H1 (cell line): ENCODE results near the gene ADD3. TPM values are rescaled to one million over a fixed set of nuclear protein-coding genes. Genes with fewer than 3 reads are reported as not detected.

Experiments
- CTCF ChIA-PET: fragments of 300-600 bp; sonication (Branson Sonifier 250); formaldehyde crosslinking; loops from one replicate; lab custom pipeline; 2021; ENCODE audit not compliant: partially characterized antibody; lab: Charles Lee
- POLR2A ChIA-PET: fragments of 300-600 bp; sonication (Branson Sonifier 250); formaldehyde crosslinking; loops from one replicate; lab custom pipeline; 2021; ENCODE audit warnings: inconsistent platforms; ENCODE audit not compliant: partially characterized antibody; lab: Charles Lee
- DNase-seq, 2 experiments: peaks; one replicate each; pipeline versions ENCODE4 v3.0.0 to v3.0.0-alpha.2; 2010 to 2022; ENCODE audit warnings: low spot score in 2 of 2, low read depth in 1 of 2, mixed read lengths in 1 of 2
- FAIRE-seq: peaks from 2 replicates; lab custom pipeline; 2011; peaks lifted over from hg19 to GRCh38; lab: Jason Lieb, UNC
- H2AFZ ChIP-seq: 2 replicates; pipeline ENCODE4 v1.8.1; 2012; ENCODE audit warnings: low read length, inconsistent platforms
- H2AK5ac ChIP-seq: 2 replicates; pipeline ENCODE4 v1.6.1; 2013; ENCODE audit warnings: low read depth, low read length
- H2BK120ac ChIP-seq: replicated peaks from 2 replicates; pipeline ENCODE3; 2013; ENCODE audit warnings: low read depth, low read length, inconsistent platforms
- H2BK12ac ChIP-seq: 2 replicates; pipeline ENCODE4 v1.6.1; 2013; ENCODE audit warnings: low read depth, low read length
- H2BK15ac ChIP-seq: 2 replicates; pipeline ENCODE4 v1.6.1; 2013; ENCODE audit warnings: low read length
- H2BK20ac ChIP-seq: 2 replicates; pipeline ENCODE4 v1.6.1; 2013; ENCODE audit warnings: low read length
- H2BK5ac ChIP-seq: 2 replicates; pipeline ENCODE4 v1.6.1; 2013; ENCODE audit warnings: low read depth, low read length
- H3K14ac ChIP-seq: 2 replicates; pipeline ENCODE4 v1.6.1; 2013; ENCODE audit warnings: inconsistent platforms; ENCODE audit not compliant: insufficient read length
- H3K18ac ChIP-seq: 2 replicates; pipeline ENCODE4 v1.6.1; 2013; ENCODE audit warnings: low read length; ENCODE audit errors: extremely low read depth
- H3K23ac ChIP-seq: 2 replicates; pipeline ENCODE4 v1.6.1; 2013; ENCODE audit warnings: inconsistent platforms; ENCODE audit not compliant: insufficient read length
- H3K23me2 ChIP-seq: 2 replicates; pipeline ENCODE4 v1.6.1; 2013; ENCODE audit warnings: low read depth, low read length
- H3K27ac ChIP-seq: 2 replicates; pipeline ENCODE4 v1.6.1; 2011; ENCODE audit warnings: low read depth, low read length, inconsistent platforms
- H3K27me3 ChIP-seq, 4 experiments: replicated peaks in 1 of 4; 1 replicate in 1 of 4; 2 replicates in 3 of 4; pipeline versions ENCODE4 v1.6.1 to v1.8.1; 2011 to 2013; ENCODE audit warnings: low read length in 3 of 4, mild to moderate bottlenecking in 3 of 4, inconsistent platforms in 2 of 4, mixed read lengths in 2 of 4, moderate library complexity in 1 of 4; ENCODE audit not compliant: control insufficient read depth in 3 of 4, insufficient read depth in 3 of 4; ENCODE audit errors: extremely low read depth in 1 of 4
- H3K36me3 ChIP-seq, 4 experiments: 2 replicates each; pipeline versions ENCODE4 v1.6.1 to v1.8.1; 2011 to 2013; ENCODE audit warnings: mild to moderate bottlenecking in 4 of 4, low read length in 3 of 4, moderate library complexity in 2 of 4, control low read depth in 1 of 4, inconsistent platforms in 1 of 4; ENCODE audit not compliant: insufficient read depth in 4 of 4, control insufficient read depth in 2 of 4
- H3K4ac ChIP-seq: replicated peaks from 2 replicates; pipeline ENCODE3; 2013; ENCODE audit warnings: low read length, low read depth, mixed read lengths, inconsistent platforms; ENCODE audit not compliant: insufficient read length
- H3K4me1 ChIP-seq, 4 experiments: replicated peaks in 1 of 4; 1 replicate in 1 of 4; 2 replicates in 3 of 4; pipeline versions ENCODE4 v1.6.1 to v1.8.1; 2011 to 2013; ENCODE audit warnings: low read length in 3 of 4, inconsistent platforms in 2 of 4, mixed read lengths in 1 of 4; ENCODE audit not compliant: insufficient read depth in 4 of 4, control insufficient read depth in 3 of 4
- H3K4me2 ChIP-seq, 2 experiments: 2 replicates each; pipeline versions ENCODE4 v1.6.1 to v1.8.1; 2011 to 2013; ENCODE audit warnings: low read depth in 2 of 2, low read length in 2 of 2, control low read depth in 1 of 2, inconsistent platforms in 1 of 2, mild to moderate bottlenecking in 1 of 2; ENCODE audit not compliant: insufficient read depth in 1 of 2
- H3K4me3 ChIP-seq, 4 experiments: fragments of 200-600, 300-600 bp in 1 of 4; sonication (generic), shearing (Covaris generic), sonication (Bioruptor Twin) in 1 of 4; 2 replicates each; pipeline versions ENCODE4 v1.5.1 to v1.8.1; 2011 to 2016; ENCODE audit warnings: low read length in 4 of 4, low read depth in 3 of 4, control low read depth in 2 of 4, inconsistent platforms in 2 of 4, mild to moderate bottlenecking in 2 of 4, mixed read lengths in 1 of 4, moderate library complexity in 1 of 4; ENCODE audit not compliant: insufficient read depth in 2 of 4; ENCODE audit errors: extremely low read depth in 1 of 4
- H3K56ac ChIP-seq: replicated peaks from 2 replicates; pipeline ENCODE3; 2013; ENCODE audit warnings: low read depth, mild to moderate bottlenecking, mixed read lengths, low read length, inconsistent platforms; ENCODE audit not compliant: insufficient read length
- H3K79me1 ChIP-seq: 2 replicates; pipeline ENCODE4 v1.6.1; 2013; ENCODE audit warnings: low read depth, low read length, control low read depth
- H3K79me2 ChIP-seq, 2 experiments: 2 replicates each; pipeline versions ENCODE4 v1.6.1 to v1.8.1; 2012 to 2013; ENCODE audit warnings: low read length in 2 of 2, mild to moderate bottlenecking in 2 of 2, inconsistent platforms in 1 of 2; ENCODE audit not compliant: insufficient read depth in 2 of 2, control insufficient read depth in 1 of 2
- H3K9ac ChIP-seq, 4 experiments: replicated peaks in 1 of 4; 1 replicate in 1 of 4; 2 replicates in 3 of 4; pipeline versions ENCODE4 v1.6.1 to v1.8.1; 2011 to 2013; ENCODE audit warnings: low read depth in 3 of 4, low read length in 3 of 4, control low read depth in 2 of 4, mild to moderate bottlenecking in 2 of 4, moderate library complexity in 2 of 4, inconsistent platforms in 1 of 4; ENCODE audit errors: extremely low read depth in 1 of 4
- H3K9me3 ChIP-seq, 2 experiments: 2 replicates each; pipeline versions ENCODE4 v1.6.1 to v1.8.1; 2012 to 2013; ENCODE audit warnings: mild to moderate bottlenecking in 2 of 2, moderate library complexity in 2 of 2, control low read depth in 1 of 2, inconsistent platforms in 1 of 2, low read depth in 1 of 2, low read length in 1 of 2, mixed read lengths in 1 of 2; ENCODE audit not compliant: insufficient read depth in 2 of 2
- H4K20me1 ChIP-seq, 2 experiments: replicated peaks in 1 of 2; 2 replicates each; pipeline versions ENCODE3 to v1.8.1; 2011 to 2013; ENCODE audit warnings: inconsistent platforms in 2 of 2, low read length in 2 of 2, mild to moderate bottlenecking in 1 of 2; ENCODE audit not compliant: insufficient read depth in 2 of 2, control insufficient read depth in 1 of 2
- H4K5ac ChIP-seq: 2 replicates; pipeline ENCODE4 v1.6.1; 2013; ENCODE audit warnings: low read length, low read depth, mixed read lengths, inconsistent platforms; ENCODE audit not compliant: insufficient read length
- H4K8ac ChIP-seq: 2 replicates; pipeline ENCODE4 v1.8.0; 2013; ENCODE audit warnings: mild to moderate bottlenecking, moderate library complexity, low read length, inconsistent platforms; ENCODE audit not compliant: insufficient read depth; ENCODE audit errors: extremely low read depth
- H4K91ac ChIP-seq: replicated peaks from 2 replicates; pipeline ENCODE3; 2013; ENCODE audit warnings: low read length, mixed read lengths, inconsistent platforms; ENCODE audit not compliant: insufficient read length
- CTBP2 ChIP-seq: IDR thresholded peaks from 2 replicates; pipeline ENCODE4 v1.7.0; 2011; ENCODE audit warnings: borderline replicate concordance, mild to moderate bottlenecking, moderate library complexity, mixed read lengths, low read length; ENCODE audit not compliant: insufficient read depth, insufficient read length
- TCF12 ChIP-seq: IDR thresholded peaks from 2 replicates; pipeline ENCODE4 v1.6.1; 2011; ENCODE audit warnings: low read depth, mild to moderate bottlenecking, low read length
- WGBS, 2 experiments: shearing (Covaris generic) in 1 of 2; methylation state at CpG; one replicate each; pipeline versions ENCODE4 v1.1.6 to v1.1.7; 2013 to 2015; ENCODE audit warnings: low lambda C conversion rate in 2 of 2, mixed read lengths in 2 of 2, inconsistent platforms in 1 of 2, low coverage in 1 of 2, missing lambda C conversion rate in 1 of 2; ENCODE audit not compliant: insufficient replicate concordance in 2 of 2, insufficient coverage in 1 of 2, insufficient read length in 1 of 2; ENCODE audit errors: extremely low coverage in 1 of 2, missing lambda C conversion rate in 1 of 2; 5-methylcytosine and 5-hydroxymethylcytosine counted together
- polyA plus RNA-seq, 7 experiments: library from polyadenylated mRNA; depleted of rRNA in 3 of 7; stranded (reverse) in 5 of 7; unstranded in 2 of 7; fragments of >200 nt in 5 of 7; fragments of 200-250 nt in 2 of 7; gene quantifications; 1 replicate in 5 of 7; 2 replicates in 1 of 7; 4 replicates in 1 of 7; pipeline versions ENCODE4 v1.2.1 to v1.2.3, GENCODE V29; 2011 to 2013; ENCODE audit warnings: missing spikeins in 2 of 7, mixed read lengths in 2 of 7
- total RNA-seq: library from RNA; stranded (reverse); fragmentation: NEBNext Ultra II Directional; extraction: Animal tissue kit (Norgen Biotek cat#: 25700); gene quantifications from 2 replicates; pipeline ENCODE4 v1.2.1, GENCODE V29; 2021

Gene ADD3
- total and polyA plus RNA-seq, 2 of the 8 experiments (the other 6 are each of a cell fraction or from before 2014, with no cell fraction given) = 44.7 to 85.6 TPM

- Histone ChIP-seq H3K79me2 (no peaks in the 10 kb centered on the region), H4K91ac (no peak overlapping the region), H4K8ac (no peak overlapping the region), H4K5ac (no peak overlapping the region), H2BK120ac (no peak overlapping the region), H3K27me3 (peaks cover 18 to 68% (median 52%) of the 10 kb centered on the region in 4 experiments), H3K14ac (no peak overlapping the region), H3K9me3 (no peaks in the 10 kb centered on the region), H3K4me3 (no peak overlapping the region), H2BK12ac (no peak overlapping the region), H3K23me2 (no peaks in the 10 kb centered on the region), H3K18ac (no peak overlapping the region), H3K23ac (no peak overlapping the region), H3K27ac (no peak overlapping the region), H2AK5ac (no peak overlapping the region), H2BK20ac (no peak overlapping the region), H3K4ac (no peak overlapping the region), H3K4me1 (peaks cover 7 to 20% (median 14%) of the 10 kb centered on the region in 4 experiments), H2BK15ac (no peak overlapping the region), H3K9ac (no peak overlapping the region), H4K20me1 (peaks cover 0 to 5% of the 10 kb centered on the region in 2 experiments), H2AFZ (no peak overlapping the region), H2BK5ac (no peak overlapping the region), H3K79me1 (no peaks in the 10 kb centered on the region), H3K36me3 (no peaks in the 10 kb centered on the region), H3K56ac (no peak overlapping the region), H3K4me2 (peak overlapping the region in 1 of 2 experiments; percentile 56; a peak in 1 of 4 replicates)
- TF ChIP-seq TCF12 (no peak), CTBP2 (no peak)
- FAIRE-seq (no peak), DNase-seq (no peak)
- ChIA-PET POLR2A (interaction anchor here (0.6 to 1.9 kb wide), 3 partner anchors 20 to 141 kb away, joined by 3 to 7 read pairs (median 3); partner anchors contain the start of gene MXI1), CTCF (interaction anchor here (0.9 to 3.4 kb wide), 10 partner anchors 10 to 49 kb away, joined by 3 to 22 read pairs (median 6); partner anchors contain the start of gene MXI1)
- 94% methylated on average over 2 of the region's 2 CpGs; no CpG with 5 or more reads in 1 of the 2 experiments for WGBS, 2 experiments
These were observed 167.6 kb downstream of the ADD3 start for GRCh38 chr10:110175406-110175805.
